ENCODE measurements around the gene SPOCD1.

GRCh38 chr1:31752952-31753475 is 62.8 kb downstream of the SPOCD1 start:
- TF ChIP-seq, protein P1, sequence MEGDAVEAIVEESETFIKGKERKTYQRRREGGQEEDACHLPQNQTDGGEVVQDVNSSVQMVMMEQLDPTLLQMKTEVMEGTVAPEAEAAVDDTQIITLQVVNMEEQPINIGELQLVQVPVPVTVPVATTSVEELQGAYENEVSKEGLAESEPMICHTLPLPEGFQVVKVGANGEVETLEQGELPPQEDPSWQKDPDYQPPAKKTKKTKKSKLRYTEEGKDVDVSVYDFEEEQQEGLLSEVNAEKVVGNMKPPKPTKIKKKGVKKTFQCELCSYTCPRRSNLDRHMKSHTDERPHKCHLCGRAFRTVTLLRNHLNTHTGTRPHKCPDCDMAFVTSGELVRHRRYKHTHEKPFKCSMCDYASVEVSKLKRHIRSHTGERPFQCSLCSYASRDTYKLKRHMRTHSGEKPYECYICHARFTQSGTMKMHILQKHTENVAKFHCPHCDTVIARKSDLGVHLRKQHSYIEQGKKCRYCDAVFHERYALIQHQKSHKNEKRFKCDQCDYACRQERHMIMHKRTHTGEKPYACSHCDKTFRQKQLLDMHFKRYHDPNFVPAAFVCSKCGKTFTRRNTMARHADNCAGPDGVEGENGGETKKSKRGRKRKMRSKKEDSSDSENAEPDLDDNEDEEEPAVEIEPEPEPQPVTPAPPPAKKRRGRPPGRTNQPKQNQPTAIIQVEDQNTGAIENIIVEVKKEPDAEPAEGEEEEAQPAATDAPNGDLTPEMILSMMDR (conservative IDR thresholded peaks at IDR 0.05) = no peak
- no peak for TF ChIP-seq EZH2 (IDR thresholded peaks at IDR 0.05; ENCODE audit: low read depth)
